ENCODE results near the gene DPYSL3. TPM values are rescaled to one million over a fixed set of nuclear protein-coding genes. Genes with fewer than 3 reads are reported as not detected.

Gene DPYSL3
- total RNA-seq, 2 donors from 2014 or later, result 6.5 to 10.5 TPM

DNA sequence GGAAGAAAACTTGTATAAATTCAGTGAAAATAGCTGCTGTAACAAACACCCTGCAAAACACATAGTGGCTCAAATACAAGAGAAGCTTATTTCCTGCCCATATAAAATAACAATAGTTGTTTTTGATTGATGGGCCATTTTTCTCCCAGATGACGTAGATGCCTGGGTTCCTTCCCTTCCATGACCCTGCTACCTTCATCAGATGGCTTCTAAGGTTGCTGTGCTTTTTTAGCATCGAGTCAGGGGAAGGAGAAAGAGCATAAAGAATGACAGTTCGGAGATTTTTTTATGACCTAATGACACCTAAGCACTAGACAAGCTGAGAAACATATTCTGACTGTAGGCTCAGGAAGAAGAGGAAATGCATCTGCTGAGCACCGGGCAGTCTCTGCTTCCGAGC is 34.7 kb upstream of the DPYSL3 start:
- ATAC-seq (no peak), DNase-seq (no peak)
- no peak overlapping the region for H3K27ac ChIP-seq
- no peaks in the 10 kb centered on the region for H3K27me3 ChIP-seq
- TF ChIP-seq, protein P1, sequence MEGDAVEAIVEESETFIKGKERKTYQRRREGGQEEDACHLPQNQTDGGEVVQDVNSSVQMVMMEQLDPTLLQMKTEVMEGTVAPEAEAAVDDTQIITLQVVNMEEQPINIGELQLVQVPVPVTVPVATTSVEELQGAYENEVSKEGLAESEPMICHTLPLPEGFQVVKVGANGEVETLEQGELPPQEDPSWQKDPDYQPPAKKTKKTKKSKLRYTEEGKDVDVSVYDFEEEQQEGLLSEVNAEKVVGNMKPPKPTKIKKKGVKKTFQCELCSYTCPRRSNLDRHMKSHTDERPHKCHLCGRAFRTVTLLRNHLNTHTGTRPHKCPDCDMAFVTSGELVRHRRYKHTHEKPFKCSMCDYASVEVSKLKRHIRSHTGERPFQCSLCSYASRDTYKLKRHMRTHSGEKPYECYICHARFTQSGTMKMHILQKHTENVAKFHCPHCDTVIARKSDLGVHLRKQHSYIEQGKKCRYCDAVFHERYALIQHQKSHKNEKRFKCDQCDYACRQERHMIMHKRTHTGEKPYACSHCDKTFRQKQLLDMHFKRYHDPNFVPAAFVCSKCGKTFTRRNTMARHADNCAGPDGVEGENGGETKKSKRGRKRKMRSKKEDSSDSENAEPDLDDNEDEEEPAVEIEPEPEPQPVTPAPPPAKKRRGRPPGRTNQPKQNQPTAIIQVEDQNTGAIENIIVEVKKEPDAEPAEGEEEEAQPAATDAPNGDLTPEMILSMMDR (IDR thresholded peaks at IDR 0.05), result no peak
- no peak for TF ChIP-seq POLR2A (IDR thresholded peaks at IDR 0.05)
- intact Hi-C loops (cut with DNase I), result no loop called here
- H3K4me3 ChIP-seq, result no peak overlapping the region
- H3K9me3 ChIP-seq, result no peaks in the 10 kb centered on the region
- no peaks in the 10 kb centered on the region for H3K4me1 ChIP-seq
- H3K36me3 ChIP-seq (replicated peaks in 1 of 2; ENCODE audit: insufficient read depth in 1 of 2, low read depth in 2 of 2), result no peaks in the 10 kb centered on the region
- WGBS, 2 donors, result 53 to 68% methylated on average over 5 of the region's 5 CpGs

DNA sequence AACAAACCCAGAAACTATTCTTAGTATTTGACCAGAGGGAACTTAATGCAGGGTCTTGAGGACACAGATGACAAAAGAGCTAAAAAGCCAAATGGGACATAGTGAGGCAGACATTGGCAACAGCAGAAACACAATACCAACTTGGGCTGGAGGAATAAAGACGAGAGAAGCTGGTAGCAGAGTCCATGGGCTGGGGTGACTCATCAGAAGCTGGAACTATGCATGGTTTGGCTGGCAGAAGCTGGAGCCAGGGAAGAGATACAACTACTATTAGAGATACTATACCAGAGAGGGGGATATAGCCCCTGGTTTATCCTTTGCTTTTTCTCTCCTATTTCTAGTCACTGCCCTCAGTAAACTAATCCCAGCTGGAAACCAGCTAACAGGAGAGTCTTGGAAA is 29.2 kb upstream of the DPYSL3 start:
- 40 to 54% methylated on average over 1 of the region's 1 CpG for WGBS, 2 donors
- intact Hi-C loops (cut with DNase I), result no loop called here
- TF ChIP-seq, protein P1 (IDR thresholded peaks at IDR 0.05), result no peak
- TF ChIP-seq POLR2A (IDR thresholded peaks at IDR 0.05), result no peak
- DNase-seq (no peak), ATAC-seq (no peak)
- no peaks in the 10 kb centered on the region for H3K4me1 ChIP-seq
- no peaks in the 10 kb centered on the region for H3K36me3 ChIP-seq (replicated peaks in 1 of 2; ENCODE audit: insufficient read depth in 1 of 2, low read depth in 2 of 2)
- no peaks in the 10 kb centered on the region for H3K27me3 ChIP-seq
- no peak overlapping the region for H3K4me3 ChIP-seq
- no peaks in the 10 kb centered on the region for H3K9me3 ChIP-seq
- H3K27ac ChIP-seq, result no peak overlapping the region

DNA sequence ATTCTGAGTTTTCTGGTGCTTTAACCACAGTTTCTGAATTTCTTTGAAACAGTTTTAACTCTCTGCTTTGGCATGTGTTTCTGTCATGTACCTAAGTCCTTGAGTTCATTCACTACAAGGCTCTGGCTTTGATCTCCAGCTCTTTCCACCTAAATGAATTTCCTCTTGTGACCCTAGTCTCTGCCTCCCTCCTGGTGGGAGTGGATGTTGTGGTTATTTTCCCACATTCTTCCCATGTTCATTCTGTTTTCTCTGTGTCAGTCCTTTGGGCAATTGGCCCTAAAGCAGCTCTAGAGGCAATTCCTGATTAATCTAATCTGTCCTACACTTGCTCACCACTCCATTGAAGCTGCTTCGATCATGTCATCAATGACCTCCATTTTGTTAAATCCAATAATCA is 28.4 kb upstream of the DPYSL3 start:
- TF ChIP-seq POLR2A (IDR thresholded peaks at IDR 0.05), result no peak
- TF ChIP-seq, protein P1 (IDR thresholded peaks at IDR 0.05), result no peak
- no peaks in the 10 kb centered on the region for H3K4me1 ChIP-seq
- H3K36me3 ChIP-seq (replicated peaks in 1 of 2; ENCODE audit: insufficient read depth in 1 of 2, low read depth in 2 of 2), result no peaks in the 10 kb centered on the region
- ATAC-seq (no peak), DNase-seq (no peak)
- H3K9me3 ChIP-seq, result no peaks in the 10 kb centered on the region
- no peaks in the 10 kb centered on the region for H3K27me3 ChIP-seq
- intact Hi-C loops (cut with DNase I), result no loop called here
- H3K4me3 ChIP-seq, result no peak overlapping the region
- 82 to 91% methylated on average over 1 of the region's 1 CpG for WGBS, 2 donors
- no peak overlapping the region for H3K27ac ChIP-seq

DNA sequence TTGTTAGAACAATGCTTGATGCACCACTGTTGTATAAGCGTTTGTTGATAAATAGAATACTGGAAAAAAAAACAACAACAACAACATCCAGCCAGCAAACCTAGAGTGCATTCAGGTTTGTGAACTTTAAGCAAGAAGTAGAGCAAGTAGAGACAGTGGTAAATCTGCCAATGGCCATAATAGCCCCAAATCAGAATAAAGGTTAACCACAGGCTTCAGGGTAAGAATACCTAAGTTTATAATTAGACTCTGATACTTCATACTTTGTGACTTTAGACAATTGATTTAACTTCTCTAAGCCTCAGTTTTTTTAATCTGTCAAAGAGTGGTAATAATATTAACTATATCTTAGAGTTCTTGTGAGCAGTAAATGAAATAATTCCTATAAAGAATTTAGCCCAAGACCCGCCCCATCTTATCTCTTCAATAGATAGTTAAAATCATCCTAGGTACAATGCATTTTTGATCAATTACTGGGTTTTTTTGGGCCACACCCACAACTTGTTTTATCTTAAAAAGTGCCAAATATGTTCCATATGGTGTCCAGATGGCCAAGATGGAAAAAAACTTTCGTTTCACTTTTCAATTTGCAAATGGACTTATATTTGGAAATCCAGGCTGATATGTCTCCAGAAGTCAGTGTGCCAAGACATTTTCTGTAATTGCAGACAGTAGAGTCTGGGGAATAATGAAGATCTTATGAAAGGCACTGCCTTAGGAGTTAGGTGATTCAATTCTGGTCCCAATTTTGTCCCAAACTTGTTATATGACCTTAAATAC is 24.5 kb upstream of the DPYSL3 start:
- 47 to 52% methylated on average over 3 of the region's 3 CpGs for WGBS, 2 donors
- Histone ChIP-seq H3K9me3 (no peaks in the 10 kb centered on the region), H3K27ac (no peak overlapping the region), H3K4me1 (no peaks in the 10 kb centered on the region), H3K36me3 (replicated peaks in 1 of 2; ENCODE audit: insufficient read depth in 1 of 2, low read depth in 2 of 2) (no peaks in the 10 kb centered on the region), H3K27me3 (no peaks in the 10 kb centered on the region), H3K4me3 (no peak overlapping the region)
- DNase-seq (no peak), ATAC-seq (no peak)
- TF ChIP-seq, protein P1 (IDR thresholded peaks at IDR 0.05), result no peak
- TF ChIP-seq POLR2A (IDR thresholded peaks at IDR 0.05), result no peak
- intact Hi-C loops (cut with DNase I), result no loop called here

DNA sequence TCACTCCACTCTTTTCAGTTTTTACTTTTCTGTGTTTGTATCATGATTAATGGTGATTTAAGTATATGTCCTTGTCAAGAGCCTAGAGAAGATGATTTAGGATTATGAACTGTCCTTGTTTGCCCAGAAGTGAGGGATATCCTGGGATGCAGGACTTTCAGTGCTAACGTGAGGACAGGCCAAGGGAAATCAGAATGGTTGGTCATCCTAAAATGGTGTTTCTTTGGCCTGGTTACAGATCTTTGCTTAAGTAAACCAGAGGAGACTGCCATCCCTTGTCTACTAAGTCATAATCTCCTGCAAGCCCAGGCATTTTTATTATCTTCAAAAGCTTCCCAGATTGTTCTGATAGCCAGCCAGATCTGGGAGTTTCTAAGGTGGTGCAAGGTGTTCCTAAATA is 22.3 kb upstream of the DPYSL3 start:
- H3K4me3 ChIP-seq, result no peak overlapping the region
- H3K36me3 ChIP-seq (replicated peaks in 1 of 2; ENCODE audit: insufficient read depth in 1 of 2, low read depth in 2 of 2), result no peaks in the 10 kb centered on the region
- no peak overlapping the region for H3K27ac ChIP-seq
- H3K27me3 ChIP-seq, result no peaks in the 10 kb centered on the region
- 64 to 80% methylated on average over 1 of the region's 1 CpG for WGBS, 2 donors
- no peak for DNase-seq
- no peaks in the 10 kb centered on the region for H3K9me3 ChIP-seq
- ATAC-seq, result no peak
- intact Hi-C loops (cut with DNase I), result no loop called here
- no peaks in the 10 kb centered on the region for H3K4me1 ChIP-seq
- TF ChIP-seq, protein P1 (IDR thresholded peaks at IDR 0.05), result no peak
- TF ChIP-seq POLR2A (IDR thresholded peaks at IDR 0.05), result no peak

Data from body of pancreas (tissue), 4 donors.